Kidney (tissue), 14 donors: Measurements from ENCODE around the gene CKM. TPM values are rescaled to one million over a fixed set of nuclear protein-coding genes. Genes with fewer than 3 reads are reported as not detected.

Experiments
- DNase-seq, 5 donors: peaks; one replicate each; pipeline ENCODE4 v3.0.0-alpha.2; 2013 to 2020
- FAIRE-seq: peaks from 2 replicates; lab custom pipeline; 2012; peaks lifted over from hg19 to GRCh38; lab: Jason Lieb, UNC
- H3K27ac ChIP-seq, 2 donors: one replicate each; pipeline ENCODE4 v1.7.0; 2013; ENCODE audit warnings: low read depth in 2 of 2, low read length in 2 of 2, inconsistent platforms in 1 of 2
- H3K27me3 ChIP-seq: one replicate; pipeline ENCODE4 v1.7.1; 2013; ENCODE audit warnings: low read length, inconsistent platforms; ENCODE audit not compliant: control insufficient read depth, insufficient read depth
- H3K36me3 ChIP-seq, 3 donors: one replicate each; pipeline versions ENCODE4 v1.7.0 to v1.7.1; 2013; ENCODE audit warnings: low read length in 3 of 3, control low read depth in 1 of 3, inconsistent platforms in 1 of 3; ENCODE audit not compliant: insufficient read depth in 3 of 3, control insufficient read depth in 2 of 3
- H3K4me1 ChIP-seq, 3 donors: one replicate each; pipeline versions ENCODE4 v1.7.0 to v1.7.1; 2013; ENCODE audit warnings: low read length in 3 of 3, inconsistent platforms in 1 of 3, low read depth in 1 of 3; ENCODE audit not compliant: control insufficient read depth in 2 of 3, insufficient read depth in 2 of 3
- H3K4me3 ChIP-seq, 3 donors: one replicate each; pipeline versions ENCODE4 v1.7.0 to v1.8.1; 2013; ENCODE audit warnings: low read length in 3 of 3, control low read depth in 1 of 3, inconsistent platforms in 1 of 3
- H3K9ac ChIP-seq, 3 donors: one replicate each; pipeline versions ENCODE4 v1.7.0 to v1.7.1; 2013; ENCODE audit warnings: low read length in 3 of 3, control low read depth in 1 of 3, inconsistent platforms in 1 of 3
- H3K9me3 ChIP-seq, 3 donors: one replicate each; pipeline versions ENCODE4 v1.7.0 to v1.7.1; 2013; ENCODE audit warnings: low read length in 3 of 3, control low read depth in 1 of 3, inconsistent platforms in 1 of 3; ENCODE audit not compliant: control insufficient read depth in 2 of 3, insufficient read depth in 1 of 3
- intact Hi-C: fragments of 100-400 bp; cut with DNase I; formaldehyde crosslinking; loops from one replicate; pipeline ENCODE4 v1.11.1; 2022
- polyA plus RNA-seq: library from polyadenylated mRNA; stranded (reverse); fragments of 350-450 nt; fragmentation: Illumina TruSeq; extraction: RNeasy Lipid Tissue Mini Kit (QIAGEN cat#74804); gene quantifications from one replicate; pipeline ENCODE4 v1.2.3, GENCODE V29; 2014; ENCODE audit warnings: low read depth, low replicate concordance; ENCODE audit not compliant: insufficient read depth
- total RNA-seq: library from RNA; stranded (reverse); fragmentation: NEBNext Ultra II Directional; extraction: Animal tissue kit (Norgen Biotek cat#: 25700); gene quantifications from one replicate; pipeline ENCODE4 v1.2.1, GENCODE V29; 2021
- TF ChIP-seq, protein P1 (sequence below): IDR thresholded peaks from 3 replicates; pipeline ENCODE4 v1.5.1; 2012; ENCODE audit warnings: mild to moderate bottlenecking, moderate library complexity, borderline replicate concordance; ENCODE audit not compliant: insufficient read depth; ENCODE audit errors: extremely low read depth
- donor health status: control.
- donor health status: control.
- donor health status: control.
- donor health status: control.
- donor health status: control.
- donor health status: DM: yes; HTN: yes; CAD: no.
- donor health status: Normal renal cell carcinoma (clear cell type).

Gene CKM
- total and polyA plus RNA-seq, 2 donors from 2014 or later = 1.3 TPM; not detected in 1

DNA sequence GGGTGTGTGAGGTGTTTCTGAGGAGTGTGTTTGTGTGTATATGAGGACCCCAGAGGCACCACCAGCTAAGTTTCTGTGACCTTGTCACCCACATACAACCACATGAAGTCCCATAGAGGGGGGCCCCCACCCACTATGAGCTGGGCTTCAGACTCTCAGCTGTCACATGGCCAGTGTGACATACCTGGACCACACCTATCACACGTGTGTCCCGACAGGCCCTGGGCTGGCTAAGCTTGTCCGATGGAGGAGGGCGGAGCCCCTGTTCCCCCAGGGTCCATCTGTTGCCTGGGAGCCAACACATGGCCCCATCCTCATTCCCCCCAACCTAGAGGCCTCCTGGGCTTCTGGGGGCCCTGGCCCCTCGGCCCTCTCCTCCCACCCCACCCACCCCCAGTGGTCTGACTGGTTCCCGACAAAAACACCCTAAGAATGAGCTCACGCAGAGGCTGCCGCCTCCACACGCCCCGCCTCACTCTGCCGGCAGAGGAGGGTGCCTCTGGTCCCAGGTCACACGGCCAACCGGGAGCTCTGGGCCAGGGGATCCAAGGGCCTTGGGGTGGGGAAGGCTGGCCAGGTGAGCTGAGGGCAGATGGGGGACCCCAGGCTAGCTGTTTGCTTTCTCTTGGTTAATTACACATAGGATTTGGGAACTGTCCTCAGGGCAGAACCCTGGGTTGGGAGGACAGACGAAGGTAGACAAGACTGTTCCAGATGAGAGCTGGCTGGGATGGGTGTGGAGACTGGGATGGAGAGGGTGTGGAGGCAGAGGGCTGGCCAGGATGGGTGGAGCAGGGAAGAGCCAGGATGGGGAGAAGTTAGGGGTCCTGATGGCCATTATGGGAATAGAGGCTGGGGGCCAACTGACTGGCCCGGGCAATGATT is 22.2 kb upstream of the CKM start:
- no peak for FAIRE-seq

DNA sequence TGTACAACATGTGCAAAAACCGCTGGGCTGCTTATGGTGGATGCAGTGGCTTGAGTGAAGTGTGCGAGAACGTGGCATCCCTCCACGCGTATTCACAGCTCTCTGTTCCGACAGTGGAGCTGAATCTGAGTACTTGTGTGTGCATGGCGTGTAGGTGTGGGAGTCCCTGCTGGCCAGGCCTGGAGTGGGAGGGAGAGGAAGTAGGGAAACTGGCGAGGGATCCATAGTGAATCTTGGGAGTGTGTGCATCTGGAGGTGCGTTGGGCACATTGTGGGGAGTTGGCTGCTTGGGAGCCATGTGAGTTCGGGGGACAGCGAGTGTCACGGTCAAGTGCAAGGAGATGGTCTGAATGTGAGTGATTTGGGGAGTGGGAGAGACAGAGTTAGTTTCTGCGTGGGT is 20.2 kb upstream of the CKM start:
- Histone ChIP-seq H3K36me3 (no peaks in the 10 kb centered on the region), H3K9ac (no peak overlapping the region), H3K27ac (no peak overlapping the region), H3K4me3 (no peak overlapping the region), H3K27me3 (peaks cover 5% of the 10 kb centered on the region), H3K4me1 (peaks cover 0 to 6% (median 0%) of the 10 kb centered on the region in 3 donors), H3K9me3 (no peaks in the 10 kb centered on the region)
- no peak for DNase-seq
- TF ChIP-seq, protein P1, sequence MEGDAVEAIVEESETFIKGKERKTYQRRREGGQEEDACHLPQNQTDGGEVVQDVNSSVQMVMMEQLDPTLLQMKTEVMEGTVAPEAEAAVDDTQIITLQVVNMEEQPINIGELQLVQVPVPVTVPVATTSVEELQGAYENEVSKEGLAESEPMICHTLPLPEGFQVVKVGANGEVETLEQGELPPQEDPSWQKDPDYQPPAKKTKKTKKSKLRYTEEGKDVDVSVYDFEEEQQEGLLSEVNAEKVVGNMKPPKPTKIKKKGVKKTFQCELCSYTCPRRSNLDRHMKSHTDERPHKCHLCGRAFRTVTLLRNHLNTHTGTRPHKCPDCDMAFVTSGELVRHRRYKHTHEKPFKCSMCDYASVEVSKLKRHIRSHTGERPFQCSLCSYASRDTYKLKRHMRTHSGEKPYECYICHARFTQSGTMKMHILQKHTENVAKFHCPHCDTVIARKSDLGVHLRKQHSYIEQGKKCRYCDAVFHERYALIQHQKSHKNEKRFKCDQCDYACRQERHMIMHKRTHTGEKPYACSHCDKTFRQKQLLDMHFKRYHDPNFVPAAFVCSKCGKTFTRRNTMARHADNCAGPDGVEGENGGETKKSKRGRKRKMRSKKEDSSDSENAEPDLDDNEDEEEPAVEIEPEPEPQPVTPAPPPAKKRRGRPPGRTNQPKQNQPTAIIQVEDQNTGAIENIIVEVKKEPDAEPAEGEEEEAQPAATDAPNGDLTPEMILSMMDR = no peak
- intact Hi-C loops = no loop called here
- FAIRE-seq = no peak

More for the DNA sequence above, 22.2 kb upstream of the CKM start:
- Histone ChIP-seq H3K4me1 (peaks cover 0 to 3% (median 0%) of the 10 kb centered on the region in 3 donors), H3K9ac (no peak overlapping the region), H3K27ac (no peak overlapping the region), H3K4me3 (no peak overlapping the region), H3K9me3 (no peaks in the 10 kb centered on the region), H3K27me3 (peaks cover 5% of the 10 kb centered on the region), H3K36me3 (no peaks in the 10 kb centered on the region)
- intact Hi-C loops = no loop called here
- TF ChIP-seq, protein P1 = no peak
- DNase-seq = no peak

DNA sequence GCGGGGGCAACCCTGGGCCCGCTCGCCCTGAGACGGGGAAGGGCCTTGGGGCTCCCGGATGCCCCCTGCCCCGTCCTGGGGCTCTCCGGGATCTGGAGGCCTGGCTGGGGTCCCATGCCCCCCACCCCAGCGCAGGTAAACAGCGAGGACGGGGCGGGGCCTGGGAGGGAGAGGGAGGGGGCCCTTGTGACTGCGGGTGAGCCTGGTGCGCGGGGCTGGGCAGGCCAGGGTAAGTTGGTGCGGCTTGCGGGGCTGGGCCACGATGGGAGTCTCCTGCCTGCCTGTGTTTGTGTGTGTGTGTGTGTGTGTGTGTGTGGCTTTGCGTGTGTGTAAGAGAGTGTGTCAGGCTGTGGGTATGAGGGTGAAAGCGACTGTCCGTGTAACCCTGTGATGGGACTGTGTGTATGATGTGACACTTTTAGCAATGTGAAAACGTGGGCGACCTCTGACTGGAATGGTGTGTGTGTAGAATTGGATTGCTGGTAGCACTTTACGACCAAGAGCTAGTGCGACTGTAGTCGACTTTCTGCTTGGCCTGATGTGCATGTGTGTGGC is 18.3 kb upstream of the CKM start:
- H3K4me3 ChIP-seq = peak overlapping the region in 1 of 3 donors; percentile 32
- TF ChIP-seq, protein P1 = no peak
- H3K36me3 ChIP-seq = no peaks in the 10 kb centered on the region
- H3K4me1 ChIP-seq = peaks cover 0 to 6% (median 0%) of the 10 kb centered on the region in 3 donors
- intact Hi-C loops = no loop called here
- DNase-seq (peak in 4 of 5 donors; percentile 20 to 67 (median 30)), FAIRE-seq (no peak)
- no peak overlapping the region for H3K27ac ChIP-seq
- peaks cover 5% of the 10 kb centered on the region for H3K27me3 ChIP-seq
- no peaks in the 10 kb centered on the region for H3K9me3 ChIP-seq
- H3K9ac ChIP-seq = no peak overlapping the region
